KOPT-K1 (cell line): Measurements from ENCODE around the gene ZBTB17.

Experiments used
- H3K27ac ChIP-seq: fragments of 200-600 bp; sonication (generic); 2 replicates; pipeline ENCODE4 v1.5.1; 2016; ENCODE audit warnings: antibody characterized with exemption, mild to moderate bottlenecking, low read depth, low read length; ENCODE audit not compliant: poor library complexity, severe bottlenecking
- H3K36me3 ChIP-seq: fragments of 200-600 bp; sonication (generic); 2 replicates; pipeline ENCODE4 v1.5.1; 2017; ENCODE audit warnings: antibody characterized with exemption, mild to moderate bottlenecking, low read length, moderate library complexity; ENCODE audit not compliant: insufficient read depth
- H3K9me3 ChIP-seq: fragments of 200-600 bp; sonication (generic); 2 replicates; pipeline ENCODE4 v1.5.1; 2017; ENCODE audit warnings: antibody characterized with exemption, low read length, mild to moderate bottlenecking; ENCODE audit not compliant: insufficient read depth, poor library complexity, severe bottlenecking

ZBTB17 gene

DNA sequence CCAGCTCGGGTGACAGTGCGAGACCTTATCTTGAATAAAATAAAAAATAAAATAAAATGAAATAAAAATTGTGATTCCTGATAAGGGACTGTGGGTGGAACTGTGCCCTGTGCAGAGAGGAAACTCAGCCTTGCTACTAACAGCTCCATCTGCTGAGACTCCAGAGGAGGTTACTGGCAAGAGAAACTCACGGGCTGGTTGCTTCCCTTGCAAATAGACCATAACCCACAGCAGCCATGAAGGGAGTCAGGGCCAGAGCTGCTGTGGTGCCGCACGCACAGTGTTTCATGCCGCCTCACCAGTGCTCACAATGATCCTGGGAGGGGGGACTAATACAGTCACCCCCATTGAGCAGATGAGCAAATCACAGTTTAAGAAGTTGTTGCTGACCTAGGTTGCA is 13.7 kb downstream of the ZBTB17 start:
- Histone ChIP-seq H3K27ac (no peak overlapping the region), H3K9me3 (no peaks in the 10 kb centered on the region), H3K36me3 (peaks cover 47% of the 10 kb centered on the region; the same call in 1 of the 2 replicates)

DNA sequence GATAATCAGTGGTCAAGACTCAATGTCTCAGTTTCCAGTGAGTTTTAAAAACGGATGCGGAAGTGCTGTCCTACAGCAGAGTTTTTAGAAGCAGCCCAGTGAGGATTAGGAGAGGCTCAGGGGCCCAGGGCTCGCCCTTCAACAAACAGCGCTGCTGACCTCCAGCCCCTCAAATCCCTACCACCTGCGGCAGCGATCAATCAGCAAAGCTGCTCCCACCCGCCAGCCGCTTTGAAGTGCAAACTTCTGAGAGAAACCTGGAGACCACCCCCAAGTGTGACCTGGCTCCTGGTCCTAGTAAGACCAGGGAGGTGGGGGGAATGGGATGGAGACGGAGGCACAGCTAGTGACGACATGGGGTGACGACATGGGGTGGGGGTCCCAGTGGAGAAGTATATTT is 14.4 kb downstream of the ZBTB17 start:
- H3K9me3 ChIP-seq, result no peaks in the 10 kb centered on the region
- no peak overlapping the region for H3K27ac ChIP-seq
- H3K36me3 ChIP-seq, result peaks cover 42% of the 10 kb centered on the region; the same call in 1 of the 2 replicates

DNA sequence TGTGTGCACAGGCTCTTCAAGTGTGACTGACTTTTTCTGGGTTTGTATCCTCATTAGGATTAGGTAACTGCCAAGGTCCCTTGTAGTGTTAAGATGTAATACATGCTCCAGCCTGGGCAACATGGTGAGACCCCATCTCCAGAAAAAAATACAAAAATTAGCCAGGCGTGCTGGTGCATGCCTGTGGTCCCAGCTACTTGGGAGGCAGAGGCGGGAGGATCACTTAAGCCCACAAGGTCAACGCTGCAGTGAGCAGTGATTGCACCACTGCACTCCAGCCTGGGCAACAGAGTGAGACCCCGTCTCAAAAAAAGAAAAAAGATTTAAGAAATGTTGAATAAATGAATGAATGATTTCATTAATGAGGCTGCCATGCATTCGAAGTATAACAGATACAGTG is 15.1 kb downstream of the ZBTB17 start:
- no peak overlapping the region for H3K27ac ChIP-seq
- no peaks in the 10 kb centered on the region for H3K9me3 ChIP-seq
- peaks cover 36% of the 10 kb centered on the region; the same call in 1 of the 2 replicates for H3K36me3 ChIP-seq

DNA sequence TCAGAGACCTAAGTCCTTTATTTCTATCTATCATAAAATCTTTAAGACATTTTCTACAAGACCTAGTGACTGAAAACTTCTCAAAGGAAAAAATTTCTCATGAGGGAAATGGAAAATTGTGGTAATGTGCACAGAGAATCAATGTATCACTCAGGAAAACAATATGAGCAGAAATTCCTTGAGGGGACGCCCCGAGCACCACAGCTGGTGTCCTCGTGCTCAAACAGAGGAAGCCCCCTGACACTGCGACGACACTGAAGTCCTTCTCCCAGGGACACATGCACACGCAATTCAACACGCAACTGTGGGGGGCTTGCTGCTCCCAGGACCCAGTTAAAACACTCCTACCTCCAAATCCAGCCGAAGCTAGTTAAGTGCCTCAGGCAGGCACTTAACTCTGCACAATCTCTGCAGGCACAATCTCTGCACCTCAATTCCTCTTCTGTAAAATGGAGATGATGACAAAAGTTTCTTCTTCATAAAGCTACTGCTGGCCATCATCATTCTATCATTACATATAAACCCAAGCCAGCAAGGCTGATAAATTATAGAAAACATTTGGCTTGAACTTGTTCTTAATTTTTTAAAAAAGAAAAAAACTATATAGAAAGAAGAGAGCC is 16.0 kb downstream of the ZBTB17 start:
- H3K9me3 ChIP-seq, result no peaks in the 10 kb centered on the region
- H3K27ac ChIP-seq, result no peak overlapping the region
- peaks cover 31% of the 10 kb centered on the region; the same call in 1 of the 2 replicates for H3K36me3 ChIP-seq

GRCh38 chr1:15959424-15959823 is 16.5 kb downstream of the ZBTB17 start:
- no peak overlapping the region for H3K27ac ChIP-seq
- H3K36me3 ChIP-seq, result peaks cover 32% of the 10 kb centered on the region; the same call in 1 of the 2 replicates
- no peaks in the 10 kb centered on the region for H3K9me3 ChIP-seq

DNA sequence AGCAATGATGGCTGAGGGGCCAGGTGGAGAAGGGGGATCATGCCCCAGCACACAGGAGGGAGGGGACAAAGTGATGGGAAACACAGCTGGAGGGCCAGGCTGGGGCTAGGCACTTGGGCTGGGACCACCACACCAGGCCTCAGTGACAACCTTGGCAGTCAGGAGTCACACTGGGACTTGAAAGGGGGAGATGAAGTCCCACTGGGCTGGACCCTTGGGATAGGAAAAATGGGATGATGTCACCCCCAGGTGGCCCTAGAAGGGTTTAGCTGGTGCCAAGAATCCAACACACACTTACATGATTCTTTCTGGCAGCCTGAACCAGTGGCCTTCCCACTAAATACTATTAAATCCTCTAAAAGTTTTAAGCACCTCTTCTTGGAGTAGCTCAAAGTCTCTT is 17.1 kb downstream of the ZBTB17 start:
- Histone ChIP-seq H3K9me3 (no peaks in the 10 kb centered on the region), H3K27ac (no peak overlapping the region), H3K36me3 (peaks cover 32% of the 10 kb centered on the region; the same call in 1 of the 2 replicates)

DNA sequence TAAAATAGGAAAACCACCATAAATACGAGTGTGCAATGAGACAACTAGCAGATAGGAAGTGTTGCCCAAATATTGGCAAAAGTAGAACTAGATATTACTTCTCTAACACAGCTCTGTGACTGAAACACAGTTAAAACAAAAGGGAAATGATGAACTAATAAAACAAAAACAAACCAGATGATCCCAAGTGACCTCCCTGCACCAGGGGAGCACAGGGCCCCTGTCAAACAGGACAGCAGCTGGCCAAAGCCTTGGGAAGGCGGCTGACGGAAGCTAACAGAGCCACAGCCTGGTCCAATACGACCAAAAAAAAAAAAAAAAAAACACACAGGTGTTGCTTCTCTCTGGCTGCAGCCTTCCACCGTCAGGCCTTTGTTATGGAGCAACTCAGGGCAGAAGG is 17.8 kb downstream of the ZBTB17 start:
- Histone ChIP-seq H3K9me3 (no peaks in the 10 kb centered on the region), H3K36me3 (peaks cover 31% of the 10 kb centered on the region; the same call in 1 of the 2 replicates), H3K27ac (no peak overlapping the region)

DNA sequence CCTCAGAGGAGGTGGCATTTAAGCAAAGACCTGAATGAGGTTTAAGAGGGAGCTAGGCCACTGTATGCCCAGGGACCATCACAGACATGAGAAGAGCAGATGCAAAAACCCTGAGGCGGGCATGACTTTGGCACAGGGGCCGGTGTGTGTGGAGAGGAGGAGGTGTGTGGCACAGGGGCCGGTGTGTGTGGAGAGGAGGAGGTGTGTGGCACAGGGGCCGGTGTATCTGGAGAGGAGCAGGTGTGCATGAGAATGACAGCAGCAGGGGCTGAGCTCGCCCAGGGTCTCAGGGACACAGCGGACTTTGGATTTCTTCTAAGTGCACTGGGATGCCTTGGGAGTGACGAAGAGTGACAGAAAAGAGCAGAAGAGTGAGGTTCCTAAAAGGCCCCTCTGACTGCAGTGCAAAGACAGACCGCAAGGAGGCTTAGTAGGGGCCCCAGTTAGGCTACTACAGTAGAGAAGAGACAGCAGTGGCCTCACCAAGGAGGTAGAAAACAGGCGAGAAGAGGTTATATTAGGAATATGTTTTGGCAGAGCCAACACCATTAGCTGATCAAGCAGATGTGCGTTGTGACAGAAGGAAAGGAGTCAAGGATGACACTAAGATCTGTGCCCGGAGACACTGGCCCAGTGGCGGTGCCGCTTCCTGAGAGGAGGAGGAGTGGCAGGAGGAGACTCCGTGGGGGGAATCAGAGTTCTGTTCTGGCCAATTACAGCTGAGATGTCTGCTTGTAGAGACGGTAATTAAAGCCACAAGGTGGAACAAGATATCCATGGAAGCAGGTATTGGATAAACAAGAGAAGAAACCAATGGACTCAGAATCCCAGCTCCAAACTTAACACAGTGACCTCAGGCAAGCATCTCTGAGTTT is 18.4 kb downstream of the ZBTB17 start:
- Histone ChIP-seq H3K9me3 (no peaks in the 10 kb centered on the region), H3K36me3 (peaks cover 36% of the 10 kb centered on the region), H3K27ac (no peak overlapping the region)

DNA sequence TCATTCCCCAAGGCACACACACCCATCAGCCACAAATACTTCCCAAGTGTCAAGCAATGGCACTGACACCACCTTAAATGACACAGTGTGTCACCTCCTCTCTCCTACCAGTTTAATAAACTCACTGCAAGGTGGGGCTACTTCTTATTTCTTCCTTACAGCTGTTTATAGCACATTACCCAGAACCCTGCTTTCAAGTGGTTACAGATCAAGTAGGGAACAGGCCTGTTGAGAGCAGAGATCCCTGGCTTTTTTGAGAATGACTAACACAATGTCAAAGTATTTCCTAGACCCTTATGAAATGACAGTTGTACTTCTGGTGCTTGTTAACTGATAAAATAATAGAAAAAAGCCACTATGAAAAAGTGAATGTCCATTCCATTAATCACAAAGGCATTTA is 19.8 kb downstream of the ZBTB17 start:
- Histone ChIP-seq H3K9me3 (no peaks in the 10 kb centered on the region), H3K36me3 (peaks cover 37% of the 10 kb centered on the region), H3K27ac (no peak overlapping the region)

DNA sequence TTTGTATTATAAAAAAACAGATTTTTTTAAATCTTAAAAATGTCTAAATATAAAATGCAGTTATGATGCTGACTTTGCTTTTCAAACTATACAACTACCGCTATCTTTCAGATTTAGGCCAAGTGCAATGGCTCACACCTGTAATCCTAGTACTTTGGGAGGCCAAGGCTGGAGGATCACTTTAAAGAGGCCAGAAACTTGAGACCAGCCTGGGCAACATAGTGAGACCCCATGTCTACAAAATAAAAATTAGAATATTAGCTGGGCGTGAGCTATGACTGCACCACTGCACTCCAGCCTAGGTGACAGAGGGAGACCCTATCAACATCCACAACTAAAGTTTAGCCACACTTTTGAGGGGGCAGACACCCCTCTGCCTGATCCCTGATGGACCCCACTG is 20.3 kb downstream of the ZBTB17 start:
- Histone ChIP-seq H3K27ac (no peak overlapping the region), H3K9me3 (no peaks in the 10 kb centered on the region), H3K36me3 (peaks cover 36% of the 10 kb centered on the region)

GRCh38 chr1:15954316-15954715 is 21.6 kb downstream of the ZBTB17 start:
- peaks cover 44% of the 10 kb centered on the region for H3K36me3 ChIP-seq
- no peaks in the 10 kb centered on the region for H3K9me3 ChIP-seq
- no peak overlapping the region for H3K27ac ChIP-seq

GRCh38 chr1:15953791-15954241 is 22.1 kb downstream of the ZBTB17 start:
- H3K27ac ChIP-seq, result no peak overlapping the region
- no peaks in the 10 kb centered on the region for H3K9me3 ChIP-seq
- peaks cover 49% of the 10 kb centered on the region for H3K36me3 ChIP-seq

GRCh38 chr1:15953294-15953771 is 22.6 kb downstream of the ZBTB17 start:
- Histone ChIP-seq H3K9me3 (no peaks in the 10 kb centered on the region), H3K36me3 (peaks cover 54% of the 10 kb centered on the region), H3K27ac (no peak overlapping the region)

DNA sequence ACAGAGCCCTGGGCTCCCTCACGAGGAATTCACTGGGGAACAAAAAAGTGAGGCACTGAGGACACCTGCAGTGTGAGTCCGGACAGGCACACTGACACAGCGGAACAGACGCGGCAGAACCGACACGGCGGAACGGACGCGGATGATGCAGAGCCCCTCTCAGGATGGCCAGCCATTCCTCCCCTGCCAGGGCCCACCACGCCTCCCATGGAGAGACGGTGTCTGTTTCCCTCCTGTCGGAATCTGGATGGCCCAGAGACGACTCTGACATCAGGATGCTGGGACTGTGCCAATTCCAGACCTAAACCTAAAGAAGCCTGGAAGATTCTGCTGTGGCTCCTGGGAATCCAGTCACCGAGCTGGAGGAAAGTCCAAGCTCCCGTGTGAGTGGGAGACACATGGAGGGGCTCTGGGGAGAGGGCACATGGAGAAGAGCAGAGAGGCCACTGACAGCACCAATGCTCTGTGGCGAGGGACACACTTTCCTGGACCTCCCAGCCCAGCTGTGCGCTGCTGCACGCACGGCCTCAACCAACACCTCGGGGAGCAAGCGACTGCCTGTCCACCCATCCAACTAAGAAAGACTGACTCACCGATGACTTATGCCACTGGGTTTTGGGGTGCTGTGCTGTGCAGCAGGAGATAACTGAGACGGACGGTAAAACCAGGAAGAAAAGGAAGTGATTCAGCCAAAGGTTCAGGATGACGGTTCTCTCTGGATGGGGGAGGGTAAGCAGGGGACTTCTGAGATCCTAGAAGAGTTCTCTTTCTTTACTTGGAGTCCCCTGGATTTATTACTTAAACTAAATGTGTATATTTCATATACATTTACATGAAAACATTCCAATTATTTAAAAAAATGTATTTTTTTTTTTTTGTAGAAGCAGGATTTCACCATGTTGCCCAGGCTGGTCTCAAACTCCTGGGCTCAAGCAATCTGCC is 23.3 kb downstream of the ZBTB17 start:
- Histone ChIP-seq H3K36me3 (peaks cover 56% of the 10 kb centered on the region), H3K27ac (no peak overlapping the region), H3K9me3 (no peaks in the 10 kb centered on the region)
